Activated T-helper 1 cell treated with anti-CD3 and anti-CD28 coated beads, Interleukin-2, amount 50 U/mL, for 16 hours (primary cell): ENCODE results near the gene IL10.

Experiments
- DNase-seq, 2 donors: peaks; one replicate each; pipeline ENCODE4 v3.0.0-alpha.2; 2020; ENCODE audit warnings: low read depth in 1 of 2, low spot score in 1 of 2

IL10 gene

GRCh38 chr1:206772243-206772937 is at the start of gene IL10:
Gene IL10 (minus strand): TSS chr1:206772494. CDS start chr1:206772435, 59 bp downstream.
- DNase-seq = no peak

- DNase-seq = no peak
These were observed 49.2 kb upstream of the IL10 start for GRCh38 chr1:206821493-206821892.

GRCh38 chr1:206816390-206817287 is 44.3 kb upstream of the IL10 start:
- no peak for DNase-seq

- no peak for DNase-seq
These were observed 42.5 kb upstream of the IL10 start for GRCh38 chr1:206814716-206815341.

GRCh38 chr1:206812471-206812870 is 40.2 kb upstream of the IL10 start:
- no peak for DNase-seq

- DNase-seq = no peak
These were observed 37.3 kb upstream of the IL10 start for GRCh38 chr1:206809504-206810084.

GRCh38 chr1:206808615-206809014 is 36.3 kb upstream of the IL10 start:
- DNase-seq = no peak

GRCh38 chr1:206805357-206805756 is 33.1 kb upstream of the IL10 start:
- no peak for DNase-seq

GRCh38 chr1:206804156-206804737 is 32.0 kb upstream of the IL10 start:
- no peak for DNase-seq

GRCh38 chr1:206803221-206803730 is 31.0 kb upstream of the IL10 start:
- DNase-seq = peak; percentile 42 to 64

- no peak for DNase-seq
These were observed 30.1 kb upstream of the IL10 start for GRCh38 chr1:206802401-206802800.

GRCh38 chr1:206801467-206801866 is 29.2 kb upstream of the IL10 start:
- DNase-seq = no peak

- no peak for DNase-seq
These were observed 28.6 kb upstream of the IL10 start for GRCh38 chr1:206800891-206801290.

GRCh38 chr1:206800411-206800810 is 28.1 kb upstream of the IL10 start:
- no peak for DNase-seq

- DNase-seq = no peak
These were observed 27.0 kb upstream of the IL10 start for GRCh38 chr1:206799311-206799710.

GRCh38 chr1:206798384-206798996 is 26.2 kb upstream of the IL10 start:
- no peak for DNase-seq

- no peak for DNase-seq
These were observed 25.5 kb upstream of the IL10 start for GRCh38 chr1:206797534-206798383.

GRCh38 chr1:206796981-206797402 is 24.7 kb upstream of the IL10 start:
- DNase-seq = no peak

- DNase-seq = no peak
These were observed 23.8 kb upstream of the IL10 start for GRCh38 chr1:206796116-206796515.
